ENCODE measurements around the gene IL6ST.
"Not testable (repeated sequence)": the region's sequence is repeated elsewhere in the genome, so short reads cannot be mapped to it uniquely, and the experiment has no call there.

Gene IL6ST

DNA sequence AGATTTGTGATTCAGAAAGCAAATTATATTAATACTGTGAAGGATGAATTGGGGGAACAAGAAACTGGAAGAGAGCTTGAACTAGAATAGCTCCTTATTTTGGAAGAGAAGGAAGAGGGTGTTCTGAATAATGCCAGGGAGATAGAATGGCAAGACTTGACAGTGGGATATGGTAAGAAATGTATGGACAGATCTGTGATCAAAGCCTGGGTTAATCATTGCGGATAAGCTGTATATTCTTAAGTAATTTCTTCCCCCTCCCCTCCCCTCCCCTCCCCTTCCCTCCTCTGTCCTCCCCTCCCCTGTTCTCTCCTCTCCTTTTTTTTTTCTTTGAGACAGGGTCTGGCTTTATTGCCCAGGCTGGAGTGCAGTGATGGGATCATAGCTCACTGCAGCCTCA, 10.1 kb upstream of the IL6ST start:
- DNase-seq (ENCODE audit: low read depth): no peak

DNA sequence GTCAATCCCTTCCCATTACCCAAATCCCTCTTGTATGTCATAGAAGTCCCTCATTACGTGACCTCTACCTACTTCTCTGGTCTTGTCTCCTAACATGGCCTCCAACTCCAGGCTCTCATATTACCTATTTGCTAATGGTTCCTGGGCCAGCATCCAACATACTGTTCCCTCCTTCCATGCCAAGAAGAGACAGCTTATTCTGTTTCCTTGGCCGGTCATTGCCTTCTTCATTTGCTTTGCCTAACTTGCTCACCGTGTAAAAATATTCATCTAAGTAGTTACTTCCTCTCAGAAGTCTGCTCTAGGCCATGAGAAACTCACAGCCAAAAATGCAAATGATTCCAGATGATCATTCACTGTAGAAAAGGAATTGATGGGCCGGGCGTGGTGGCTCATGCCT, 8.9 kb upstream of the IL6ST start:
- no peak for DNase-seq (ENCODE audit: low read depth)

DNA sequence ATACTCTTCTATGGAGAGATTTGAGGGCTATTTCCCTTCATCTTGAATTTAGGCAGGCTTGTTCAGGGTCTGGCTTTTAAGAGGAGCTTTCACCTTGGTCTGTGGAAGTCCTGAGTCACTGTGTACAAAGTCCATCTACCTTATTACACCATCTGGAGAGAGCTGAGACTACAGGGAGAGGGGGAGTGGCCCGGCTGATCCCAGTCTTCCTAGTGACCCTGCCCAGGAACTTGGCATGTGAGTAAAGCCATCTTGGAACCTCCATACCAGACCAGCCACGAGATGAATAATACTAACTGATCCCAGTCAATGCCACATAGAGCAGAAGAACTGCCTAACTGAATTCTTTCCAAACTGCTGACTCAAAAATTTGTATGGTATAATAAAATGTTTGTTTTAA, 8.4 kb upstream of the IL6ST start:
- DNase-seq (ENCODE audit: low read depth): no peak

DNA sequence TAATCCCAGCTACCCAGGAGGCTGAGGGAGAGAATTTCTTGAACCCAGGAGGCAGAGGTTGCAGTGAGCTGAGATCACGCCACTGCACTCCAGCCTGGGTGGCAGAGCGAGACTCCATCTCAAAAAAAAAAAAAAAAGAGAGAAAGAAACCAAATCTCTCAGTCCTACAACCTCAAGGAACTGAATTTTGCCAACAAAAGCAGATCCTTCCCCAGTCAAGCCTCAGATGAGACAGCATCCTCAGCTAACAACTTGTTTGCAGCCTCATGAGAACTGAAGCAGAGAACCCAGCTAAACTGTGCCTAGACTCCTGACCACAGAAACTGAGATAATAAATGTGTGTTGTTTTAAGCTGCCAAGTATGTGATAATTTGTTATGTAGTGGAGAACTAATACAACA, 7.5 kb upstream of the IL6ST start:
- DNase-seq (ENCODE audit: low read depth): no peak

DNA sequence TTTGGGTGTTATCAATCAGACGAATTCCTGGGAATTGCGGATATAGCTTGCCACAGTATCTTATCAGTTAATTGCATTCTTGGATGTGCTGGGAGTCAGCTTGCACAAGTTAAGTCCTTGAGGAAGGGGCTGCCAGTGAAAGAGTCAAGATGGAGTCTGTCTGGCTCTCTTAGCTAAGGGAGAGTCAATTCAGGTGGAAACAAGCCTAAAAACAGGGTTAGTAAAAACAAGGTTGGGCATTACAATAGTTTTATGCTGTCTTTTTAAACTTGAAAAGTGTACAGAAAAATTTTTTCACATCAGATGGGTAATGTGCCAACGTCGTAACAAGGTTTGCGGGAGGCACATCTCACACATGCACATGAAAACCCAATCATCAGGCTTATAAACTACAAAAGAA, 5.5 kb upstream of the IL6ST start:
- not testable (repeated sequence) for DNase-seq (ENCODE audit: low read depth)

DNA sequence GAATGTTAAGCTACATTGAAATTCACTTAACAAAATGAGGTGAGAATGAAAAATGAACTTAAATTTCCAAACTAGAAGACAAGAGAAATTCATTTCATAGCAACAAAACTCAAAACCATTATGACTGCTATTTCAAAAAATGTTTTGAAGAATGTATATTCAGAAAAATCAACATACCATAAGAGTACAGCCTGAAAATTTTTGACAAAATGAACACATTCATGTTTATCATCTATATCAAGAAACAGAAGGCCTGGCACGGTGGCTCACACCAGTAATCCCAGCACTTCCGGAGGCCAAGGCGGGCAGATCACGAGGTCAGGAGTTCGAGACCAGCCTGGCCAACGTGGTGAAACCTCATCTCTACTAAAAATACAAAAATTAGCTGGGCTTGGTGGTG, 4.2 kb upstream of the IL6ST start:
- no peak for DNase-seq (ENCODE audit: low read depth)

DNA sequence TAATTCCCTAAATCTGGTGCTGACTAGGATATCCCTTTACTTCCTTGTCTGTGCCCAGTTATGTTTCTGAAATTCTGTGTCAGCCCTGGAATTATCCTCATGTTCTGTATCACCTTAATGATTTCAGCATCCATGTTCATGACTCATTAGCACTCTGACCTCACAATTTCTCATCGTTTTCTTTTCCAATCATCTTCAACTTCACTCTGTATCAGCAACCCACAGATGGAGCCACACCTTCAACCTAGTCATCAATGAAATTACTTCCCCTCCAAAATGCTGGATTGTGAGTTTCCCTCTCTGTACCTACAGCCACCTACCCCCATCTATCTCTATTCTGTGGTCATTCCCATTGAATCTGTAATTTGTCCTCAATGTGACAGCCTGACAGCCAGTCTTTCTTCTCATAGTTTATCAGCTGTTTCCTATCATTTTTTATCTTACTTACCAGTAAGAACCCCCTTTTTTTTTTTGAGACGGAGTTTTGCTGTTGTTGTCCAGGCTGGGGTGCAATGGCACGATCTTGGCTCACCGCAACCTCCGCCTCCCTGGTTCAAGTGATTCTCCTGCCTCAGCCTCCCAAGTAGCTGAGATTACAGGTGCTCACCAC, 3.1 kb upstream of the IL6ST start:
- DNase-seq (ENCODE audit: low read depth): no peak

DNA sequence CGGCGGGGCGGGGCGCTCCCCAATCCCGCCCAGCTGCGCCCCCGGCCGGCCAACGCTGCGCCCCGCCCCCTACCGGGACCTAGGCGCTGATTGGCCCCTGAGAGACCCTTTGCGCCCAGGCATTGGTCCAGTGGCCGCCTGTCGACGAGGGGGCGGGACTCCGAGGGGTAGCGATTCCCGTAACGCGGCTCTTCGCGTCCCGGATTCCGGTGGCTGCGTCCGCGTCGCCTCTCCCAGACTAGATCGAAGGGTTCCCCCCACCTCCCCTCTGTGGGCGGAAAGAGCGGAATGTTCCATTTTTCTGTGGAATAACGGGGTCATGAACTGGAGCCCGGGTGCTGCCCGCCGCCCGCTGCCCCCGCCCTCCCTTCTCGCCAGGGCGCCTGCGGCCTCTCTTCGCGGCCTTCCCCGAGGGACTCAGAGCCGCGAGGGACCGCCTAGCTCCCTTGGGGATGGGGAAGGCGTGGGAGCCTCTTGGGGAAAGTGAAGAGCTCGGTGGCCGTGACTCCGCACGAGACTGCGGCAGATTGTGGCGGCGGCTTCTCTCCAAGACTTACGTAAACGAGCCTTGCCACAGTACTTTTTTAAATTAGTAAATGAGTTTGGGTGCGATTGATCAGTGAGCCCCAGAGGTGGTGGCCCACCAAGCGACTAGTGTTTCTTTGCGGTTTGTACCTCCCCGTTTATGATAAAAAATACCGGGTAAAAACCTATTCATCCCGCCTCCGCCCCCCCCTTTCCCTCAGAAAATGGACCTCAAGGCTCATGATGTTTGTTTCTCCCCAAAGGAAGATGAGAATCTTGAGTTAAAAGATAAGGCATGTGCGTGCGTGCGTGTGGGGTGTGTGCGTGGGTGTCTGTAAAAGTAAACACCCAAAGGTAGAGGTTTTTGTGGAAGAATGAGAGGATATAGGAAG, 493 bp upstream of the IL6ST start:
- DNase-seq (ENCODE audit: low read depth): peak; percentile 77

DNA sequence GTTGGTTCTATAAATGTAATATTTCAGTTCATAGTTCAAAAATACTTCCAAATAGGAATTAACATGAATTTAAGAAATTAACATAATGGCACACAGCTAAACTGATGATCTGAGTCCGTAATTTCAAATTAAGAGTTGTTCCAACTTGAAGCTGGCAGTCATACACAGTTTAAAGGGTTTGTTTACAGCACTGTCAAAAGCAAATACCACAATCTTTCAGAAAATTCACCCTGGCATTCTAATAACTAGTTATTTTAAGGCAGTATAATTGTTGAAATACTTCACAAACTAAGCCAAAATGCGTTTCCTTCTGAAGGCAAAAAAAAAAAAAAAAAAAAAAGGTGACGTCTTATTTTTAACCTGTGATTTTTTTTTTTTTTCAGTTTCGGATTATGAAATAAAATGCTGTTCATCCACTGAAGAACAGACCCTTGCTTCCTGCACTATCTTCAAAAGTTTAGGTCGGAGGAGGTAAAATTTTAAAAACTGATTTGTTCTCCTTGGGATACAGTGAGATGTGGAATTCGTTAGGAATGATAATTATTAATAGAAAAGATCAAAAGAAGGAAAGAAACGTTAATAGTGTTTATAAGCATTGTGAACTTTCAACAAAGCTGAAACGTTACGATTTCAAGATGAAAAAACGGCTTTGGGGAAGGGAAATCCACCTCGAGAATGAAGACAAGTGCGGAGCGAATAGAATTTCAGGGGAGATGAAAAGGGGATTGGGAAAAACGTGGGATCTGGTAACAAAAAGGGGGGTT, 850 bp downstream of the IL6ST start:
- no peak for DNase-seq (ENCODE audit: low read depth)

DNA sequence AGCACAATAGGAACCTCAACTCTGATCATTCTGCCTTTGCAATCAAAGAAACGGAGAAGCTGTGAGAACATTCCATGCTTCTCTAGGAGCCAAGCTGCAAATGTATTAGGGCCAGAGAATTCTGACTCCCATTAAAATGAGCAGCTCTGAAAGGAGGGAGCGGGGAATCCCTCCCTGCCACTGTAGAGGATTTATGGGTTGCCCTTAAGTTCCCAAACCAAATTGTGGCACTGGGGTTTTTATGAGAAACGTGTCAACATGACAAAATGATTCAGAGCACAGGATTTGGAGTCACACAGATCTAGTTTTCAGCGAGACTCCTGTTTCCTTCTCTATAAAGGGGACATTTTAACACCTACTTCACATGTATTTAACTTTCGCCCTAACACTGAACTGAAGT, 1.8 kb downstream of the IL6ST start:
- DNase-seq (ENCODE audit: low read depth): no peak

DNA sequence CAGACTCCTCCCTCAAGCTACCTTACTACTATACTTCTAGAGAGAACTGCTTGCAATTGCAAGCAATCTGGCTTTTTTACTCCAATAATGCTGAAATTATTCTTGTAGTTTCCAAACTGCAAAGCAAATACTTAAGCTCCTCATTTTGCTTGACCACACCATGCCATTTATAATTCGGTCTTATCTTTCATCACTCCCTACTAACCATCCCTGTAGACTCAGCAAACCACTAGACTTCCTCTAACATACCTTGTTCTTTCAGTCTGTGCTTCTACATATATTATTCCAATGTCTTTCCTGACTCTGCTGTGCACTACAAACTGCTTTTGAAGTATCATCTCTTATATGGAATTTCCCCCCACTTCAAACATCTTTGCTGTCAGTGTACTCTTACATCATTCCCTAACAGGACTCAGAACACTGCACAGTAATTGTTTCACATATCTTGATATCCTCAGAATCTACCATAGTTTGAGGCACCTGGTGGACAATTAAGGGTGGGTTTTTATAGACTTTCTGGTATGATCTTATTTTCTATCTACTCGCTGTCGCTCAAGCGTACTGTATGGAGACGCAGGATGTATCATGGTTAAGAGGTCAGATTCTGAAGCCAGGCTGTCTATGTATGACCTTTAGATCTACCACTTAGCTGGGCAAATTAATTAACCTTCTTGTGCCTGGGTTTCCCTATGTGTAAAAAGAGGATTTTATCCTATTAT, 2.8 kb downstream of the IL6ST start:
- no peak for DNase-seq (ENCODE audit: low read depth)

DNA sequence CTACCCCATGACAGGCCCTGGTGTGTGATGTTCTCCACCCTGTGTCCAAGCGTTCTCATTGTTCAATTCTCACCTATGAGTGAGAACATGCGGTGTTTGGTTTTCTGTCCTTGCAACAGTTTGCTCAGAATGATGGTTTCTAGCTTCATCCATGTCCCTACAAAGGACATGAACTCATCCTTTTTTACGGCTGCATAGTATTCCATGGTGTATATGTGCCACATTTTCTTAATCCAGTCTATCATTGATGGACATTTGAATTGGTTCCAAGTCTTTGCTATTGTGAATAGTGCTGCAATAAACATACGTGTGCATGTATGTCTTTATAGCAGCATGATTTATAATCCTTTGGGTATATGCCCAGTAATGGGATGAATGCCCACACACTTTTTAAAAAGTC, 3.9 kb downstream of the IL6ST start:
- not testable (repeated sequence) for DNase-seq (ENCODE audit: low read depth)

DNA sequence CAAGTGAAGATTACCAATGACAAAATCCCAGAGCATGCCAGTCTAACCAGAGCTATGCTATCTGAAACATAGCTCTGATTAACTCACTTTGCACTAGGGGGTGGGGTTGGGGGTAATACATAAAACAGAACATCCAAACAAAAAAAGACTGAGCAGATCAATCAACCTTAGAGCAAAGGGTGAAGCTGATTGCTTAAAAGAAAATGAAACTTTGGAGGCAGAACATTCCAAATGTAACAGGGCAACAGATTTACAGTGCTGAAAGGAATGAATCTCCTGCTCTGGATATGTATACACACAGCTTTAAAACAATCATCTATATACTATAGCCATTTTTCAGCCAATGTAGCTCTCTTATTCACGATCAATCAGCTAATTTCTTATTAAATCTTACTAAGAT, 4.9 kb downstream of the IL6ST start:
- no peak for DNase-seq (ENCODE audit: low read depth)

DNA sequence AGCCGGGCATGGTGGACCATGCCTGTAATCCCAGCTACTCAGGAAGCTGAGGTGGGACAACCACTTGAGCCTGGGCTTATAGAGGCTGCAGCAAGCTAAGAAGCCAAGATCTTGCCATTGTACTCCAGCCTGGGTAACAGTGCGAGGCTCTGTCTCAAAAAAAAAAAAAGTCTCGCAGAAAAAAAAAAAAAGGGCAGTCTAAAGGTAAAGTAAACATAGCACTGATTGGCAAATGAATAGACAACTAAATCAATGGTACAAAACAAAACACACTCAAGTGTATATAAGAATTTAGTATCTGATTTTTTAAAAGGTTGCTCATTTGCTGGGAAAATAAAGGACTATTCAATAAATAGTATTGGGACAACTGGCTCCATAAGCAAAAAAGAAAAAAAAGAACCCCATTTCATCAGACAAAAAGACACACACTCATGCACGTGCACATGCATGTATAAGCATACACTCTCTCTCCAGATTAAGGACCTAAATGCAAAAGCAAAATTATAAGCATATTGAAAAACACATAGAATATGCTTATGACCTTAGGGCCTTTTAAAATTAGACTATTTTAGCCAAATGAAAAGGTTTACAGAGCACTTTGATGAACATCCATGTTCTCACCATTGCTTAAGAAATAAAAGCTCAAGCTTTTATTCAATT, 5.7 kb downstream of the IL6ST start:
- no peak for DNase-seq (ENCODE audit: low read depth)

DNA sequence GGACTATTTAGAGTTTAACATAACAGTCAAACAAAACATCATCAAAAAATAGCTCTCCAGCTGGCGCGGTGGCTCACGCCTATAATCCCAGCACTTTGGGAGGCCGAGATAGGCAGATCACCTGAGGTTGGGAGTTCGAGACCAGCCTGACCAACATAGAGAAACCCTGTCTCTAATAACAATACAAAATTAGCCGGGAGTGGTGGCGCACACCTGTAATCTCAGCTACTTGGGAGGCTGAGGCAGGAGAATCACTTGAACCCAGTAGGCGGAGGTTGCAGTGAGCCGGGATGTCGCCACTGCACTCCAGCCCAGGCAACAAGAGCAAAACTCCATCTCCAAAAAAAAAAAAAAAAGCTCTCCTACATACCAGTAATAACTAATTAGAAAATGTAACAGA, 6.3 kb downstream of the IL6ST start:
- not testable (repeated sequence) for DNase-seq (ENCODE audit: low read depth)

DNA sequence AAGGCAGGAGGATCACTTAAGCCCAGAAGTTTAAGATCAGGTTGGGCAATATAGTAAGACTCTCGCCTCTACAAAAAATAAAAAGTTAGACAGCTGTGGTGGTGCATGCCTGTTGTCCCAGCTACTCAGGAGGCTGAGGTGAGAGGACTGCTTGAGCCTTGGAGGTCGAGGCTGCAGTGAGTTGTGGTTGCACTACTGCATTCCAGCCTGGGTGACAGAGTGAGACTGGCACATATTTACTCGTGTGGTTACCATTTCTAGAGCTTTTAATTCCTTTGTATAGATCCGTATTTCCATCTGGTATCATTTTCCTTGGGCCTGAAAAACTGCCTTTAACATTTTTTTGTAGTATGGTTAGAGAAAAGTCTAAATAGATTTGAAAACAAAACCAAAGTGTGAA, 7.8 kb downstream of the IL6ST start:
- no peak for DNase-seq (ENCODE audit: low read depth)

DNA sequence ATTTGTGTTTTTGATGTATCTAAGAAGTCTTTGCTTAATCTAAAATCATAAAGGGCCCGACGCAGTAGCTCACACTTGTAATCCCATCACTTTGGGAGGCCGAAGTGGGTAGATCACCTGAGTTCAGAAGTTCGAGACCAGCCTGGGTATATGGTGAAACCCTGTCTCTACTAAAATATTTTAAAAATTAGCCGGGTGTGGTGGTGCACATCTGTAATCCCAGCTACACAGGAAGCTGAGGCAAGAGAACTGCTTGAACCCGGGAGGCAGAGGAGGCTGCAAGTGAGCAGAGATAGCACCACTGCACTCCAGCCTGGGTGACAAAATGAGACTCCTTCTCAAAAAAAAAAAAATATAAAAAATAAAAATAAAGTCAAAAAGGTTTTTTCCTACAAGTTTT, 9.6 kb downstream of the IL6ST start:
- no peak for DNase-seq (ENCODE audit: low read depth)

DNA sequence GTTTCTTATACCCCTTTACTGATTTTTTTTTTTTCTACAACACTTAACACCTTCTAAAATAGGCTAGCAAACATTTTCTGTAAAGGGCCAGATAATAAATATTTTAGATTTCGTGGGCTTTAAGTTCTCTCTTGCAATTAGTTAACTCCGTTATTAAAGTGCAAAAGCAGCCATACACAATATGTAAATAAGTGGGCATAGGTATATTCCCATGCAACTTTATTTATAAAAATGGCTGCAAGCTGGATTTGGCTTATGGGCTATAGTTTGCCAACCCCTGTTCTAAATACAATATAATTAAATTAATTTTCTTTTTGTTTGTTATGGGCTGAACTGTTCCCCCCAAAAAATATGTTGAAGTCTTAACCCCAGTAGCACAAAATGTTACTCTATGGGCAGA, 10.8 kb downstream of the IL6ST start:
- no peak for DNase-seq (ENCODE audit: low read depth)

DNA sequence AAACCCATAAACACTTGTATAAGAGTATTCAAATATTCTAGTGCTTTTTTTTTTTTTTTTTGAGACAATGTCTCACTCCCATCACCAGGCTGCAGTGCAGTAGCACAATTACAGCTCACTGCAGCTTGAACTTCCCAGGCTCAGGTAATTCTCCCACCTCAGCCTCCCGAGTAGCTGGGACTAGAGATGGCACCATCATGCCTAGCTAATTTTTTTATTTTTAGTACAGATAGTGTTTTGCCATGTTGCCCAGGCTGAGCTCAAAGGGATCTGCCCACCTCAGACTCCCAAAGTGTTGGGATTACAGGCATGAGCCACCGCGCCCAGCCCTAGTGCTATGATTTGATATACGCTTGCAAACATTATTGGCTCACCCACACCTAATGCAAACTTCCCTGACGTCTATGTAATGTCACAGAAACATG, 11.8 kb downstream of the IL6ST start:
- DNase-seq (ENCODE audit: low read depth): no peak

DNA sequence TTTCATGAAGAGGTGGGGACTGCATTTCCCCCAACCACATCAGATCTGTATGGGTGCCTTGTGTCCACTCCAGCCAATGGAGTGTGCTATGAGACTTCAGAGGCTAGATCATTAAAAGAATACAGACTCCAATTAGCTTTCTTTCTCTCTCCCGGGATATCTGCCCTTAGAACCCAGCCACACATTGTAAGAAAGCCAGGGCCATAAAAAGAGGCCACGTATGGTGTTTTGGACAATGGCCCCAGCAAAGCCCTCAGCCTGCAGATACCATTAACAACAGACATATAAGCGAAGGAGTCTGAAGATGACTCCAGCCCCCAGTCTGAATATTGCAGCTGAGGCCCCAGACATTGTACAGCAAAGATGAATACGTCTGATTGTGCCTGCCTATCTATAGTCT, 21.5 kb downstream of the IL6ST start:
- DNase-seq (ENCODE audit: low read depth): no peak

DNA sequence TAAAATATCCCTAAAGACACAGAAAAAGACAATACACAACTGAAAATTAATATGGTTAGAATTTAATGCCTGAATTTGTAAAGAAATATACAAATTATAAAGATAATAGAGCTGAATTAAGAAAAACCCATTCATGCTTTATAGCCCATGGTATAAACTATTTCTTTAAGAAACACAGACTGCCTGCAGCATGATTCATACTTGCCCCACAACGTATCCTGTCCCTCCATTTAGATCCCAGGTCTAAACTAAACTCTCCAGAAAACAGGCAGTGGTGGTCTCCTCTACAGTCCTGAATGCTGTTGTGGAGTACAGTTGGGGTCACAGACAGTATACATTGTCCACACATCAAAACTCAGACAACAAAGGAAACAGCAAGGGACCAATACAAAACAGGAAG, 24.8 kb downstream of the IL6ST start:
- DNase-seq (ENCODE audit: low read depth): no peak

DNA sequence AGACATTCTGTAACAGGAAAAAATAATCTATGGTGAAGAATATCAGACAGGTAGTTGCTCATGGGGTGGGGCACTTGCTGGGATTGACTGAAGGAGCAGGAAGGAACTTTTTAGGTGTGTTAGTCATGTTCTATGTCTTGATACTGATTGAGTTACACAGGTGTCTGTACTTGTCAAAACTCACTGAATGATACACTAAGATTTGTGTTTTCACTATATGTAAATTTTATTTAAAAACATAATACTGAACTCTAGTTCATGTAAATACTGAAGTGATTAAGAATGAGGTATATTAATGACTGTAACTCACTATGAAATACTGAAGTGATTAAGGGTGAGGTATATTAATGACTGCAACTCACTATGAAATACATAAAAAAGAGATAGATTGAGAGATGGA, 28.5 kb downstream of the IL6ST start:
- DNase-seq (ENCODE audit: low read depth): no peak
